NCI-H1048 (cell line): ENCODE measurements around the gene SPPL3.
A peak's percentile ranks its signal among the peaks of the same experiment; 100 is the strongest.
"Not testable (repeated sequence)": the region's sequence is repeated elsewhere in the genome, so short reads cannot be mapped to it uniquely, and the experiment has no call there.

Source experiments
- DNase-seq: peaks from one replicate; lab custom pipeline; 2025; lab: John Stamatoyannopoulos, UW

SPPL3 gene

GRCh38 chr12:120904197-120904773 is at the start of gene SPPL3:
Gene SPPL3, minus strand, starts transcription at chr12:120904358. Its CDS starts 491 bp downstream, at chr12:120903867.
- peak; percentile 81 for DNase-seq

GRCh38 chr12:120950807-120951206 is 46.6 kb upstream of the SPPL3 start:
- no peak for DNase-seq

- not testable (repeated sequence) for DNase-seq
These were observed 46.2 kb upstream of the SPPL3 start for GRCh38 chr12:120950260-120950799.

- not testable (repeated sequence) for DNase-seq
These were observed 41.4 kb upstream of the SPPL3 start for GRCh38 chr12:120945516-120945915.

- DNase-seq = no peak
These were observed 40.6 kb upstream of the SPPL3 start for GRCh38 chr12:120944645-120945217.

GRCh38 chr12:120943482-120943881 is 39.3 kb upstream of the SPPL3 start:
- no peak for DNase-seq

- no peak for DNase-seq
These were observed 37.8 kb upstream of the SPPL3 start for GRCh38 chr12:120941846-120942405.

- no peak for DNase-seq
These were observed 37.3 kb upstream of the SPPL3 start for GRCh38 chr12:120941412-120941811.

GRCh38 chr12:120940799-120941198 is 36.6 kb upstream of the SPPL3 start:
- no peak for DNase-seq

GRCh38 chr12:120940006-120940405 is 35.8 kb upstream of the SPPL3 start:
- no peak for DNase-seq

- no peak for DNase-seq
These were observed 35.4 kb upstream of the SPPL3 start for GRCh38 chr12:120939523-120939922.

- DNase-seq = no peak
These were observed 34.3 kb upstream of the SPPL3 start for GRCh38 chr12:120938496-120938895.

- no peak for DNase-seq
These were observed 32.0 kb upstream of the SPPL3 start for GRCh38 chr12:120936197-120936596.

GRCh38 chr12:120933786-120934185 is 29.6 kb upstream of the SPPL3 start:
- DNase-seq = no peak

GRCh38 chr12:120932956-120933526 is 28.9 kb upstream of the SPPL3 start:
- DNase-seq = no peak

GRCh38 chr12:120932058-120932457 is 27.9 kb upstream of the SPPL3 start:
- DNase-seq = no peak

- no peak for DNase-seq
These were observed 25.9 kb upstream of the SPPL3 start for GRCh38 chr12:120930032-120930431.

GRCh38 chr12:120928864-120929652 is 24.9 kb upstream of the SPPL3 start:
- DNase-seq = no peak

GRCh38 chr12:120925740-120926563 is 21.8 kb upstream of the SPPL3 start:
- DNase-seq = no peak

GRCh38 chr12:120922279-120922678 is 18.1 kb upstream of the SPPL3 start:
- DNase-seq = no peak

- no peak for DNase-seq
These were observed 17.5 kb upstream of the SPPL3 start for GRCh38 chr12:120921637-120922036.
